Activated CD4-positive, alpha-beta T cell treated with anti-CD3 and anti-CD28 coated beads for 36 hours (primary cell): Measurements from ENCODE around the gene NKD2. TPM values are rescaled to one million over a fixed set of nuclear protein-coding genes. Genes with fewer than 3 reads are reported as not detected.
A peak's percentile ranks its signal among the peaks of the same experiment; 100 is the strongest.
"Not testable (repeated sequence)": the region's sequence is repeated elsewhere in the genome, so short reads cannot be mapped to it uniquely, and the experiment has no call there.

Source experiments
- ATAC-seq: fragments of 200-7000 bp; cut with Tn5 transposase; one replicate; pipeline ENCODE4 v1.10.0; 2021; ENCODE audit warnings: mild to moderate bottlenecking, moderate library complexity
- CTCF ChIA-PET: fragments of 350-600 bp; sonication (Branson Sonifier 250); formaldehyde crosslinking; loops from one replicate; lab custom pipeline; 2021; ENCODE audit warnings: antibody characterized with exemption; lab: Charles Lee
- POLR2A ChIA-PET: fragments of 350-600 bp; sonication (Branson Sonifier 250); formaldehyde crosslinking; loops from one replicate; lab custom pipeline; 2021; ENCODE audit warnings: antibody characterized with exemption, inconsistent platforms; lab: Charles Lee
- DNase-seq: peaks from one replicate; pipeline ENCODE4 v3.0.0-alpha.2; 2020
- H3K27ac Mint-ChIP-seq: one replicate; pipeline ENCODE4 v1.8.0; 2021; ENCODE audit warnings: mixed read lengths
- H3K27me3 Mint-ChIP-seq: one replicate; pipeline ENCODE4 v1.8.0; 2021; ENCODE audit warnings: mixed read lengths
- H3K36me3 Mint-ChIP-seq: one replicate; pipeline ENCODE4 v1.8.0; 2021; ENCODE audit warnings: low read depth, mixed read lengths
- H3K4me1 Mint-ChIP-seq: one replicate; pipeline ENCODE4 v1.8.0; 2021; ENCODE audit warnings: mixed read lengths
- H3K4me3 Mint-ChIP-seq: one replicate; pipeline ENCODE4 v1.8.0; 2021; ENCODE audit warnings: mild to moderate bottlenecking, moderate library complexity, mixed read lengths
- H3K9me3 Mint-ChIP-seq: one replicate; pipeline ENCODE4 v1.8.0; 2021; ENCODE audit warnings: low read depth, mixed read lengths
- intact Hi-C, 2 experiments: fragments of 100-400 bp; cut with DNase I in 1 of 2; cut with micrococcal nuclease in 1 of 2; formaldehyde crosslinking; loops; one replicate each; pipeline versions ENCODE4 v1.14.2 to v1.15.1; 2022 to 2024; cut with DNase I, micrococcal nuclease
- total RNA-seq, 2 experiments: library from RNA; stranded (reverse); gene quantifications; one replicate each; pipeline ENCODE4 v1.2.3, GENCODE V29; 2021

The NKD2 gene
- total RNA-seq, 2 experiments from 2014 or later, result 0.86 to 1.1 TPM

DNA sequence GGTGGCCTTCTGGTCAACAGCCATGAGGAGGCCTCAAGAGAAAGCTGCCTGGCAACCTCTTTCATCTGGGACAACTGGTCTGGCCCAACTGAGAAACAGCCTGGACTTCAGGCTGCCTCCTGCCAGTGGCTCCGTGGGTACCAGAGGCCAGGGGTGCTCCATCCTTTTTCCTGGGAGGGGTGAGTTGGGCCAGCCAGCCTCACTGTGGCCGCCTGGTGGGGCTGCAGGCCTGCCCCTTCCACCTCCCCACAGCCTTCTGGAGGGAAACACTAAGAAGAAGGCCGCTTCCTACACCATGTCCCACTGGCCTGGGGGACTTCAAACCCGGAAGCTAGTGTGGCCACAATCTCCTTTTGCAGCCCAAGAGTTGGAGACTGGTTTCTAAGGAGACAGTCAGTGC lies 13.8 kb upstream of the NKD2 start:
- CTCF ChIA-PET, result no interaction called here
- Mint-ChIP-seq H3K36me3 (no peaks in the 10 kb centered on the region), H3K27ac (no peak overlapping the region), H3K4me1 (peaks cover 10% of the 10 kb centered on the region), H3K9me3 (no peaks in the 10 kb centered on the region), H3K4me3 (no peak overlapping the region), H3K27me3 (peaks cover 10% of the 10 kb centered on the region)
- POLR2A ChIA-PET, result no interaction called here
- DNase-seq, result no peak
- no peak for ATAC-seq
- intact Hi-C loops, result loop anchor here in 1 of 2 experiments (5.0 kb wide), 1 partner anchor 147 kb away; no protein-coding TSS in a partner anchor

- no peak overlapping the region for H3K4me3 Mint-ChIP-seq
- no peaks in the 10 kb centered on the region for H3K9me3 Mint-ChIP-seq
- POLR2A ChIA-PET, result no interaction called here
- H3K4me1 Mint-ChIP-seq, result peaks cover 10% of the 10 kb centered on the region
- peaks cover 6% of the 10 kb centered on the region for H3K27me3 Mint-ChIP-seq
- no peaks in the 10 kb centered on the region for H3K36me3 Mint-ChIP-seq
- intact Hi-C loops, result loop anchor here in 1 of 2 experiments (5.0 kb wide), 1 partner anchor 147 kb away; no protein-coding TSS in a partner anchor
- DNase-seq, result no peak
- no peak for ATAC-seq
- CTCF ChIA-PET, result no interaction called here
- H3K27ac Mint-ChIP-seq, result no peak overlapping the region
These were observed 13.3 kb upstream of the NKD2 start for GRCh38 chr5:995318-995717.

DNA sequence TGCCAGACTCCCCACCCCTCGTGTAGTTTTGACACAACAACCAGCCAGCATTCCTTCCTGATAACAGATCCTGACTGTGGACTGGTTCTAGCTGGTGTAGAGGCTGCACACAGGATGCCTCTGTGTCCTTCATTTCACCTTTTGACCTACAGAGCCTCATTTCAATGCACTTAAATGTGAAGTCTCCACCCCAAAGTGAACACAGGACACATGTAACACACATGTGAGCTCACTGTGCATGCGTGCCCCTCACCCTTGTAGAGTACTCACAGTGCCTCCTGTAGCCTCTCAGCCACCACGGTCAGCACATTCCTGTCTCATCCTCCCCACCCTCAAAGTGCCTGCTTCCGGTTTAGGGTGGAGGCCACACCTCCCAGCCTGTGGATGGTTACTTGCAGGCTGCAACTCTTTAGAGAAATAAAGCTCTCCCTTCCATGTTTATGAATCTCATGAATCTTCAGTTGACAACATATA lies 11.6 kb upstream of the NKD2 start:
- ATAC-seq, result peak; percentile 77

GRCh38 chr5:997711-998110 lies 10.9 kb upstream of the NKD2 start:
- peaks cover 16% of the 10 kb centered on the region for H3K4me1 Mint-ChIP-seq
- POLR2A ChIA-PET, result interaction anchor here (0.6 kb wide), 1 partner anchor 81 kb away, joined by 3 read pairs; no protein-coding TSS in a partner anchor
- DNase-seq (no peak), ATAC-seq (no peak)
- H3K4me3 Mint-ChIP-seq, result no peak overlapping the region
- H3K27me3 Mint-ChIP-seq, result no peaks in the 10 kb centered on the region
- H3K9me3 Mint-ChIP-seq, result no peaks in the 10 kb centered on the region
- no peaks in the 10 kb centered on the region for H3K36me3 Mint-ChIP-seq
- H3K27ac Mint-ChIP-seq, result no peak overlapping the region
- CTCF ChIA-PET, result interaction anchor here (0.6 to 1.3 kb wide), 5 partner anchors 14 to 430 kb away, joined by 3 to 6 read pairs (median 3); no protein-coding TSS in a partner anchor
- intact Hi-C loops, result loop anchor here in 1 of 2 experiments (5.0 kb wide), 1 partner anchor 145 kb away; no protein-coding TSS in a partner anchor

More for the DNA sequence above, 11.6 kb upstream of the NKD2 start:
- no peaks in the 10 kb centered on the region for H3K27me3 Mint-ChIP-seq
- CTCF ChIA-PET, result interaction anchor here (0.6 to 1.3 kb wide), 4 partner anchors 40 to 429 kb away, joined by 3 to 7 read pairs (median 5); no protein-coding TSS in a partner anchor
- POLR2A ChIA-PET, result interaction anchor here (0.6 kb wide), 1 partner anchor 81 kb away, joined by 3 read pairs; no protein-coding TSS in a partner anchor
- H3K27ac Mint-ChIP-seq, result no peak overlapping the region
- DNase-seq, result peak; percentile 54
- no peaks in the 10 kb centered on the region for H3K36me3 Mint-ChIP-seq
- no peaks in the 10 kb centered on the region for H3K9me3 Mint-ChIP-seq
- intact Hi-C loops, result loop anchor here in 1 of 2 experiments (5.0 kb wide), 1 partner anchor 145 kb away; no protein-coding TSS in a partner anchor
- H3K4me1 Mint-ChIP-seq, result peaks cover 11% of the 10 kb centered on the region
- peak overlapping the region; percentile 35 for H3K4me3 Mint-ChIP-seq

DNA sequence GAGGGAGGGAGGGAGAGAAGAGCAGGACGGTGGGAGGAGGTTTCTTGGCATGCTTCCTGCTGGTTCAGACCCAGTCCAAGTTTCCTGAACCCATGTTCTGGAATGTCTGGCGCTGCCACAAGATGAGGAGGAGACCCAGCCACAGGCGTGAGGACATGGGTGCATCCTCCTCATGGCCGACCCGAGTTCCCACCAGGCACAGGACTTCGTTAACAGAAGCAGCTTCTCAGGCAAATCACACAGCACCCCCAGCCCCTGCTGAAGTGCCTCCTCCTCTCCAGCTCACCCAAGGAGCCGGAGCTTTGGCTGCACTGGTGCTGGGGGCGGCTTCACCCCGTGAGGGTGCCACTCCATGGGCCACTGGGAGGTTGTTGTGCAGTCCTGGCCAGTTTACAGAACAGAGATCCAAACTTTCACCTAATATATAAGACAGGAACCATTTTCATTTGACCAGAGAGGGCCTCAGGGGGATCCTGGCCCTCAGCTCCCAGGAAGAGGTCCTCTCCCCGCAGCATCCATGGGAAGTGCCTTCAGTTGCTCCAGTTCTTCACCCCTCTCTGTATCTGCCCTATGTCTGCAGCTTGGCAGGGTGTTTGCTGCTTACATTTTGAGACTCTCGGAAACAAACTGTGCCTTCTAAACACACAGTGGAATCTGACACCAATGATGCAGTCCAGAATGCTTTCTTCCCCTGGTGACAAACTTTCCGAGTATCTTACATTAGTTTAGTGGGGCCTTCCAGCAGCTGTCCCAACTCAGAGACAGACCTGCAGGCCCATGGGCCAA lies 10.2 kb upstream of the NKD2 start:
- Mint-ChIP-seq H3K36me3 (no peaks in the 10 kb centered on the region), H3K4me3 (no peak overlapping the region), H3K9me3 (no peaks in the 10 kb centered on the region), H3K27me3 (peaks cover under 1% of the 10 kb centered on the region), H3K27ac (no peak overlapping the region), H3K4me1 (peaks cover 23% of the 10 kb centered on the region)
- ChIA-PET POLR2A (no interaction called here), CTCF (interaction anchor here (0.6 to 0.7 kb wide), 2 partner anchors 14 to 75 kb away, joined by 3 read pairs; no protein-coding TSS in a partner anchor)
- ATAC-seq (no peak), DNase-seq (no peak)
- intact Hi-C loops, result loop anchor here in 1 of 2 experiments (5.0 kb wide), 1 partner anchor 144 kb away; no protein-coding TSS in a partner anchor

GRCh38 chr5:999032-999501 lies 9.5 kb upstream of the NKD2 start:
- Mint-ChIP-seq H3K36me3 (no peaks in the 10 kb centered on the region), H3K9me3 (no peaks in the 10 kb centered on the region), H3K27ac (no peak overlapping the region), H3K4me1 (peaks cover 29% of the 10 kb centered on the region), H3K4me3 (no peak overlapping the region), H3K27me3 (peaks cover 3% of the 10 kb centered on the region)
- ChIA-PET CTCF (no interaction called here), POLR2A (no interaction called here)
- ATAC-seq (no peak), DNase-seq (no peak)
- intact Hi-C loops, result loop anchor here in 1 of 2 experiments (5.0 kb wide), 1 partner anchor 143 kb away; no protein-coding TSS in a partner anchor

- intact Hi-C loops, result loop anchor here (5.0 to 10.0 kb wide), 2 partner anchors 45 to 143 kb away; no protein-coding TSS in a partner anchor
- no peak for DNase-seq
- CTCF ChIA-PET, result interaction anchor here (0.8 kb wide), 1 partner anchor 174 kb away, joined by 4 read pairs; no protein-coding TSS in a partner anchor
- Mint-ChIP-seq H3K9me3 (no peaks in the 10 kb centered on the region), H3K27ac (no peak overlapping the region), H3K27me3 (peaks cover 5% of the 10 kb centered on the region), H3K4me3 (no peak overlapping the region), H3K36me3 (no peaks in the 10 kb centered on the region), H3K4me1 (peaks cover 29% of the 10 kb centered on the region)
- no peak for ATAC-seq
- POLR2A ChIA-PET, result no interaction called here
These were observed 8.9 kb upstream of the NKD2 start for GRCh38 chr5:999724-1000123.

- intact Hi-C loops, result loop anchor here in 1 of 2 experiments (10.0 kb wide), 1 partner anchor 46 kb away; no protein-coding TSS in a partner anchor
- H3K27me3 Mint-ChIP-seq, result peaks cover 5% of the 10 kb centered on the region
- ATAC-seq, result no peak
- POLR2A ChIA-PET, result no interaction called here
- CTCF ChIA-PET, result interaction anchor here (0.8 kb wide), 1 partner anchor 174 kb away, joined by 4 read pairs; no protein-coding TSS in a partner anchor
- peaks cover 29% of the 10 kb centered on the region for H3K4me1 Mint-ChIP-seq
- no peaks in the 10 kb centered on the region for H3K36me3 Mint-ChIP-seq
- no peak for DNase-seq
- no peak overlapping the region for H3K27ac Mint-ChIP-seq
- no peaks in the 10 kb centered on the region for H3K9me3 Mint-ChIP-seq
- H3K4me3 Mint-ChIP-seq, result no peak overlapping the region
These were observed 8.3 kb upstream of the NKD2 start for GRCh38 chr5:1000329-1000728.

- CTCF ChIA-PET, H3K27ac Mint-ChIP-seq: not testable (repeated sequence)
- intact Hi-C loops, result loop anchor here in 1 of 2 experiments (10.0 kb wide), 1 partner anchor 46 kb away; no protein-coding TSS in a partner anchor
These were observed 7.8 kb upstream of the NKD2 start for GRCh38 chr5:1000831-1001230.

DNA sequence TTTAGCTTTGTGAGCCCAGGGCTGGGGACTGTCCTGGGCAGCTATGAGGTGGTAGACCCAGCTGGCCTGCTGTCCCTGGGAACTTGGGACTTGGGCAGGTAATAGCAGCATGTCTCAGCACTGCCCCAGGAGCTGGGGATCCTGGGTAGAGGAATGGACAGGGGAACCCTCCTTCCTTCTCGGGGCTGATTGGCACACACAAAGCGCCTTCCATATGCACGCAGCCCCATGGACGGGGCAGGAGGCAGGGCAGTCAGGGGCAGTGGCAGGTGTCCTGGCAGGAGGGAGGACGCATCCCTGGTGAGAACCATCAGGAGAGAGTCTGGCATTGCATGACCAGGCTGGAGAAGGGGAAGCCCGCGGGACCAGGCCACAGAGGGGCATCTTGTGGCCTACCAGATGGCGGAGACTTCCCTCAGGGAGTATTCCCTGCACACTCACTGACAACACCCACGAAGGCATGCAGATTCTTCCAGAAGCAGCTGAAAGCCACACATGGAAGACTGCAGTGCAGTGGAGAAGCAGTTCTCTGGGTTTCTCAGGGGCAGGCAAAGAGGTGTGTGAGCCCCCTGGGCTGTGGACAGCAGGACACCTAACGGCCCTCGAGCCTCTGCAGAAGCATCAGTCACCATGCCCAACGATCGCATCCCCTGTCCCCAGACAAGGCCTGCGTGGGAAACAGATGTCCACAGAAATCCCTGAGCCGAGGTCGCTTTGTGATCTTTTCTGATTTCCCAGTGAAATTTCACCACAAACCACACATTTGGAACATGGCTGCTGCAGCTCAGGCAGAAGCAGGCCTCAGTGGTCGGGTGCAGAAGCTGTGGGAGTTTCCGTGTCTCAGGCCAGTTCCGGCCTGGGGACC lies 7.0 kb upstream of the NKD2 start:
- no peak for DNase-seq

More at GRCh38 chr5:1000831-1001230, 7.8 kb upstream of the NKD2 start:
- H3K27me3 Mint-ChIP-seq, POLR2A ChIA-PET, DNase-seq, H3K4me3 Mint-ChIP-seq, H3K9me3 Mint-ChIP-seq, ATAC-seq, H3K36me3 Mint-ChIP-seq: not testable (repeated sequence)
- H3K4me1 Mint-ChIP-seq, result peaks cover 30% of the 10 kb centered on the region

More for the DNA sequence above, 7.0 kb upstream of the NKD2 start:
- Mint-ChIP-seq H3K36me3 (no peaks in the 10 kb centered on the region), H3K27ac (no peak overlapping the region), H3K4me1 (peaks cover 29% of the 10 kb centered on the region), H3K4me3 (no peak overlapping the region), H3K9me3 (no peaks in the 10 kb centered on the region), H3K27me3 (peaks cover 12% of the 10 kb centered on the region)
- ATAC-seq, result no peak
- POLR2A ChIA-PET, result no interaction called here
- CTCF ChIA-PET, result interaction anchor here (0.6 to 1.2 kb wide), 2 partner anchors 45 to 653 kb away, joined by 3 to 4 read pairs; no protein-coding TSS in a partner anchor
- intact Hi-C loops, result loop anchor here in 1 of 2 experiments (10.0 kb wide), 1 partner anchor 47 kb away; no protein-coding TSS in a partner anchor
